ENCODE measurements around the gene ELL2.
"Not testable (repeated sequence)": the region's sequence is repeated elsewhere in the genome, so short reads cannot be mapped to it uniquely, and the experiment has no call there.

The ELL2 gene

DNA sequence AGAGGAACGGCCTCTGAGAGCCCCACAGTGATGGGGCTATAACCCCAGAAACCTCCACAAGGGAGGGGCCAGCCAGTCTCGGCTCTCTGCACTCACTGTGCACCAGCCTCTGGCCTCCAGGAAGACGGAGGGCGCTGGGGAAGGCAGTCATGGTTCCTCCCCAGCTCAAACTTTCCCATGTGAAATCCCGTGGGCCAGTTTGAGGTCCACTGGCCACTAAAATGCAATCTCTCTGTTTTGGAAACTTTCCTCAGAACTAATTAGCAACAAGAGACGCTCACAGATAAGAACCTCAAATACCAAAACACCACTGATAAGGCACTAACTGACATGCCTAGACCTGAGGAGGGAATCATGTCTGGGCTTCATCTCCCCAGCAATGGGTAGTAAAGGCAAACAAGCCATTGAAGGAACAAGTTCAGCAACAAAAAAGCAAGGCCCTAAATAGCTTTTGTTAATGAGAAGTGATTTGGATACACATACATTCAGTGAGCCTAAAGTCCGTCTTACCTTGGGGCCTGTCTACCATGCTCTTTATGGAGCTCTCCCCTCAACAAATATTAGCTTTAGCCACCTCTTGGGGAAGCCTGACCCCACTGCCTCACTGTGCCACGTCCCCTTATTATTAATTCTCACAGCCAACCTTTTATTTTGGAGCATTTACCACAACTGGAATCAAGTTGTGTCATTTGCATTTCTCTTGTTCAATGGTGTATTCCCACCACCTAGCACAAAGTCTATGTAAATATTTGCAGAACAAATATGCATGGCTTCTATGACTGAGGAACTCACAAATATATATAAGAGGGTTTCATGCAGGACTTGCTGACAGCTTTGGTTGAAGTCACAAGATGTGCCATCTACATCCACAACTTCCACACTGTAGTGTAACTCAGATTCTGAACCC lies 83.0 kb downstream of the ELL2 start:
- H3K9me3 Mint-ChIP-seq: no peaks in the 10 kb centered on the region
- no peaks in the 10 kb centered on the region for H3K27me3 Mint-ChIP-seq
- H3K4me3 Mint-ChIP-seq: no peak overlapping the region
- no peaks in the 10 kb centered on the region for H3K36me3 Mint-ChIP-seq
- no peak overlapping the region for H3K27ac Mint-ChIP-seq
- no peaks in the 10 kb centered on the region for H3K4me1 Mint-ChIP-seq

DNA sequence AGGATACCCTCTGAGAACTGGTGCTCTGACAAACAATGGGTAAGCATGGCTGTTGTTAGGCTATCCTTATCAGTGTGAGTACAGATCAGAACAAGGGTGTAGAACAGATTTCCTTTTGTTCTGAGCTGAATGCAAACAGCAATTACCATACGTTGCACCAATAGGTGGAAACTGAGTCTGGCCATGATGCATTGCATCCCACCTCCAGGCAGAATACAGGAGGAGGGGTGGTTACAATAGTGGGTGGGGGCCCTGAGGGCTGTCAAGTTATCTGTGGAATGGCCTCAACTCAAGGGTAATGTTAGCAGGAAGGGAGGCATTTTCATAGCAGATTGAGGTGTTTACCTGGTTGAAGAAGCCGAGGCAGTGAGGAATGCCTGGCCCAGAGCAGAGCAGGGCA lies 84.9 kb downstream of the ELL2 start:
- H3K36me3 Mint-ChIP-seq: no peaks in the 10 kb centered on the region
- no peaks in the 10 kb centered on the region for H3K27me3 Mint-ChIP-seq
- H3K27ac Mint-ChIP-seq: no peak overlapping the region
- peaks cover 6% of the 10 kb centered on the region for H3K4me1 Mint-ChIP-seq
- H3K4me3 Mint-ChIP-seq: no peak overlapping the region
- H3K9me3 Mint-ChIP-seq: no peaks in the 10 kb centered on the region

DNA sequence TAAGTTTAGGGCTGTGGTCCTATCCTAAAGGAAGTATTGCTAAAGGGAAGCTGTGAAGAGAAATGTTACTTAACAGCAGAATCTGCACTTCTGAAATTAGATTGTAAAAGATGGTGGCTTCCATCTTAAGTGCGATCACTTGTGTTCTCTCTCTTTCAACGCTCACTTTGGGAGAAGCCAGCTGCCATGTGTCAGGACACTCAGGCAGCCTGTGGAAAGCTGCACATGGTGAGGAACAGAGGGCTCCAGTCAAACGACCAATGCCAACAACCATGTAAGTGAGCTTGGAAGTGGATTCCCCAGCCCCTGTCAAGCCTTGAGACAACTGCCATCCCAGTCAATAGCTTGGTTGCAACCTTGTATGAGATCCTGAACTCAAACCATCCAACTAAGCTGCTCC lies 87.4 kb downstream of the ELL2 start:
- no peaks in the 10 kb centered on the region for H3K27me3 Mint-ChIP-seq
- no peaks in the 10 kb centered on the region for H3K36me3 Mint-ChIP-seq
- H3K4me3 Mint-ChIP-seq: no peak overlapping the region

DNA sequence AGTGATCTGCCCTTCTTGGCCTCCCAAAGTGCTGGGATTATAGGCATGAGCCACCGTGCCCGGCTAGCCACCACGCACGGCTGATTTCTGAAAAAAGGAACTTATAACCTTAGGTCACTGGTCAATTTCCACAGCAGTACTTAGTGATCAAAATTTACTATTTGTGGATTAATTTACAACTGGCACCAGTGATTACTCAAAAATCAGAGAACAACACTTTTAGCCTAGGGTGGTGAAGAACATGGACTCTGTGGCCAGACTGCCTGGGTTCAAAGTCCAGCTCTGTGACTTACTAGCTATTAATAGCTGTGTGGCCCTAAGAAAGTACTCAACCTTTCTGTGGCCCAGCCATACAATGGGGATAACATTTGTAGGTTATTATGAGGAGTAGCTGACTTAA lies 88.3 kb downstream of the ELL2 start:
- H3K4me1 Mint-ChIP-seq: peaks cover 37% of the 10 kb centered on the region
- H3K4me3 Mint-ChIP-seq: no peak overlapping the region
- no peaks in the 10 kb centered on the region for H3K36me3 Mint-ChIP-seq
- H3K9me3 Mint-ChIP-seq: no peaks in the 10 kb centered on the region
- H3K27me3 Mint-ChIP-seq: no peaks in the 10 kb centered on the region
- peak overlapping the region; percentile 57 for H3K27ac Mint-ChIP-seq

More for the DNA sequence above, 87.4 kb downstream of the ELL2 start:
- no peak overlapping the region for H3K27ac Mint-ChIP-seq
- peaks cover 28% of the 10 kb centered on the region for H3K4me1 Mint-ChIP-seq
- no peaks in the 10 kb centered on the region for H3K9me3 Mint-ChIP-seq

DNA sequence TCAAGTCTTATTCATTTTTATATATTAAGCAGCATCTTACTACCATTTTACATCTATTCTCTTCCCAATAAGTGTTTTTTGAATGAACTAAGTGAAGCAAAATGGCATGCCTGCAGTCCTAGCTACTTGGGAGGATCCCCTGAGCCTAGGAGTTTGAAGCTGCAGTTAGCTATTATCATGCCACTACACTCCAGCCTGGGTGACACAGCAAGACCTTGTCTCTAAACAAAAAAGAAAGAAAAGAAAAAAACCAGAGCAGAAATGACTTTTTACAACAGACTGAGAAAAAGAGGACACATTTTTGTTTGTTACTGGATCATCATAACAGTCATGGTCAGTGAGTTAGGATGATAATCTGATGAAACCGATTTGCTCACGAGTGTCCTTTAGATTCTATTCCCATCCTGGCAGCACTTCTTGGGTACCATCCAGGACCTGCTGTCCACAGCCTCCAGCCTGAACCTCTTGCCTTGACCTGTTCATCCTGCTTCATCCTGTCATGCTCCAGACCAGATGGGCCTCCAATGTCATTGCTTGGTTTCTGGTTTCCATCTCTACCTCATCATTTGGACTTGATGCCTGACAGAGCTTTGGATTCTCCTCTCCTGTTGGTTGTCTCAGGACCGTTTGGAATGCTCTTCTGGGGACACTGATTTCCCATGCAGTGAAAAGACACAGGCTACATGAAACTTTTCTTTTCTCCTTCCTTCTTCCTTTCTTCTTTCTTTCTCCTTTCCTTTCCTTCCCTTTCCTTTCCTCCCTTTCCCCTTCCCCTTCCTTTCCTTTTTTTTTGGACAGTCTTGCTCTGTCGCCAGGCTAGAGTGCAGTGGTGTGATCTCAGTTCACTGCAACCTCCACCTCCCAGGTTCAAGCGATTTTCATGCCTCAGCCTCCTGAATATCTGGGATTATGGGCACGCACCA lies 89.0 kb downstream of the ELL2 start:
- H3K4me3 Mint-ChIP-seq: no peak overlapping the region
- no peaks in the 10 kb centered on the region for H3K27me3 Mint-ChIP-seq
- H3K9me3 Mint-ChIP-seq: no peaks in the 10 kb centered on the region
- peaks cover 42% of the 10 kb centered on the region for H3K4me1 Mint-ChIP-seq
- H3K36me3 Mint-ChIP-seq: peaks cover 1% of the 10 kb centered on the region
- H3K27ac Mint-ChIP-seq: peak overlapping the region; percentile 20

DNA sequence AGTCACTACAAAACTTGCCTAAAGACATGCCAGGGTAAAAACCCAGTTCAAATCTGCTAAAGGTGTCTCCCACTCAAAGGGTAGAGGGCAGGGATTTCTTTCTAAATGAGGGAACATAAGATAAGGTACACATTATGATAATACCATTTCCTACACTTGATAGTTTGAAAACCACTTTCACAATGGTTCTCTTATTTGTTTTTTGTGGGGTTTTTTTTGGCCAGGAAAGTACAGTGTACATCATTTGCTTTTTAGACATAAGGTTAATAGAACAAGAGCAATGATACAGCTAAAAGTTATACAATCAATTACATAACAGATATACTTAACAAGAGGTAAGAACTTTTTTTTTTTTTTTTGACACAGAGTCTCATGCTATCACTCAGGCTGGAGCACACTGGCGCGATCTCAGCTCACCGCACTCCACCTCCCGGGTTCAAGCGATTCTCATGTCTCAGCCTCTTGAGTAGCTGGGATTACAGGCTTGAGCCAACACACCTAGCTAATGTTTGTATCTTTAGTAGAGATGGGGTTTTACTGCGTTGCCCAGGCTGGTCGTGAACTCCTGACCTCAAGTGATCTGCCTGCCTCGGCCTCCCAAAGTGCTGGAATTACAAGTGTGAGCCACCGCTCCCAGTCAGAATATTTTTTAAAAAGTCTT lies 90.4 kb downstream of the ELL2 start:
- H3K36me3 Mint-ChIP-seq: peaks cover 1% of the 10 kb centered on the region
- H3K27ac Mint-ChIP-seq: peak overlapping the region; percentile 95
- H3K27me3 Mint-ChIP-seq: no peaks in the 10 kb centered on the region
- H3K4me1 Mint-ChIP-seq: peaks cover 55% of the 10 kb centered on the region
- peak overlapping the region; percentile 51 for H3K4me3 Mint-ChIP-seq
- no peaks in the 10 kb centered on the region for H3K9me3 Mint-ChIP-seq

DNA sequence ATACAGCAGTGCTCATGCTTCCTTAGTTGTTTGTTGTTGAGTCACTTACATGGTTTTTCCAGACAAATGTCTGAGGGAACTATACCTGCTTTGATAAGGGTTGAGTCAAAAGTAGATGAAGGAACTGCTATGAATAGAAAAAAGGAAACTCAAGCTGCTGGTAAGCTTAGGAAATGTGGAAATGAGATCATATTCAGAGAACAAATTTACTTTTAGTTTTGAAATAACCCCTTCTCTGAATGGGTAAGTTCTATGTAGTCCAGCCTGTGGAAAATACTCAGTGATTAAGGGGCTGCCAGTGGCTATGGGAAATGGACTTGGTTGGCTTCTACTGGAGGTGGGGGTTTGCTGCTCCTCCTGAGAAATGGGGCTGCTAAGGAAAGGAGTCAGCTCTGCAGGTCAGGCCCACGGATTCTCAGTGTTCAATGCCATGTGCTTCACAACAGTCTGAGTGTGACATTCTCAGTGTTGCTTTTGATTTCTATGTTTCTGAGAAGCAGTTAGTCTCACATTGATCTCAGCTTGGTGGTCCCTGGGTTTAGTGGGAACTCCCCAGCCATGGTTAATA lies 91.5 kb downstream of the ELL2 start:
- Mint-ChIP-seq H3K4me1 (peaks cover 63% of the 10 kb centered on the region), H3K27ac (peak overlapping the region; percentile 95), H3K36me3 (peaks cover 1% of the 10 kb centered on the region)

DNA sequence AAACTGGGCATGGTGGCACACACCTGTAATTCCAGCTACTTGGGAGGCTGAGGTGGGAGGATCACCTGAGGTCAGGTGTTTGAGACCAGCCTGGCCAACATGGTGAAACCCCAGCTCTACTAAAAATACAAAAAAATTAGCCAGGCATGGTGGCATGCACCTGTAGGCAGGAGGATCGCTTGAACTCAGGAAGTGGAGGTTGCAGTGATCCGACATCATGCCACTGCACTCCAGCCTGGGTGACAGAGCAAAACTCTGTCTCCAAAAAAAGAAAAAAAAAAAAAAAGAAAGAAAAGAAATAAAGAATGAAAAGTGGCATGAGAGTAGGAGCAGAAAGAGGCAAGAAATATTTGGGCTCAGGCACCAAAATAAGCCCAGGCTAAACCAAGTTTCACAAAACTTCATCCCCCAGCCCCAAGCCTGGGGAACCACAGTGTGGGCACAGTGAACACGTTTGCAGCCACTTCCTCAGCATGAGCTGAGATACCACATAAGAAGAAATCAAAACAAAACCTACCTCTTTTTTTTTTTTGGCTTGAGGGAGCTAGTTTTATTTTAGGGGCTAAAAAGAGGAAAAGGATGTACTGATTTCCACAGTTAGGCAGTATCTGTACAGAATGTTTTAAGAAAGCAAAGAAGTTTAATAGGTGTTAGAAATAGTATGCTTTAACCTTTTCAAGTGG lies 92.3 kb downstream of the ELL2 start:
- peak overlapping the region; percentile 95 for H3K27ac Mint-ChIP-seq
- H3K9me3 Mint-ChIP-seq, H3K27me3 Mint-ChIP-seq: not testable (repeated sequence)

More for the DNA sequence above, 91.5 kb downstream of the ELL2 start:
- Mint-ChIP-seq H3K9me3 (no peaks in the 10 kb centered on the region), H3K4me3 (peak overlapping the region; percentile 51), H3K27me3 (no peaks in the 10 kb centered on the region)

DNA sequence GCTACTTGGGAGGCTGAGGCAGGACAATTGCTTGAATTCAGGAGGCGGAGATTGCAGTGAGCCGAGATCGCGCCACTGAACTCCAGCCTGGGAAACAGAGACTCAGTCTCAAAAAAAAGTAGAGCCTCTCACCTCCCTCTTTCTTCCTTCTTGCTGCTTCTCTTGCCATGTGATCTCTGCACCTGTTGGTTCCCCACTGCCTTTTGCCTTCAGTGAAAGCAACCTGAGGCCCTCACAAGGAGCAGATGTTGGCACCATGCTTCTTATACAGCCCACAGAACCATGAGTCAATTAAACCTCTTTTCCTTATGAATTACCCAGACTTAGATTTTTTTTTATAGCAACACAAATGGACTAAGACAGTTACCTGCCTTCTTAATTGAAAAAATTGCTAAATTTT lies 93.5 kb downstream of the ELL2 start:
- Mint-ChIP-seq H3K36me3 (peaks cover 1% of the 10 kb centered on the region), H3K4me1 (peaks cover 66% of the 10 kb centered on the region), H3K27me3 (no peaks in the 10 kb centered on the region), H3K9me3 (no peaks in the 10 kb centered on the region), H3K27ac (peak overlapping the region; percentile 95), H3K4me3 (no peak overlapping the region)

More for the DNA sequence above, 92.3 kb downstream of the ELL2 start:
- Mint-ChIP-seq H3K4me1 (peaks cover 66% of the 10 kb centered on the region), H3K4me3 (peak overlapping the region; percentile 68)
- H3K36me3 Mint-ChIP-seq: not testable (repeated sequence)

DNA sequence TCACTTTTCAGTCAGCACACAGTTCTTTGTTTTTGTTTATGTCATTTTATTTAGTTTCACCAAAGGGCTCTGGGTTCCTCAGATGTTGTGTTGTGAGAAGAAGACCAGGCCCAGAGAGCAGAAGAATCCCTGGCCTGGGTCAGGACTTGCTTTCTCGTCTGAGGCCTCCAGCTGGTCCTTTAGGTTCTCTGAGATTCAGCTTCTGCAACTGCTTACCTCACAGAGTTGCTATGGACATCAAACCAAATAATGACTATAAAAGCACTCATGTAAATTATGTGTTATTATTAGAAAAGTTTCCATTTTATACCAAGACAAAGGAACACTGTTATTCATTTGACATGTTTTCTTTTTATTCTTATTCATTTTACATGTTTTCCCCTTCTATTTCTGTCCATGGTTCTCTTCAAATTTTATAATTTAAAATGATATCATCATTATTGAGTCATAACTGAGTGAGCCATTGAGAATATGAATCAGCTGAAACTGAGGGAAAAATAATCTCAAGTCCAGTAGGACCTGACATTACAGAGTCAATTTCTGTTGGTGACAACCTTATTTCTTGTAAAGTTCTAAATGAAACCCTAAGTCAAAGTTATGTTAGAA lies 95.1 kb downstream of the ELL2 start:
- no peaks in the 10 kb centered on the region for H3K27me3 Mint-ChIP-seq
- peaks cover 1% of the 10 kb centered on the region for H3K36me3 Mint-ChIP-seq
- no peaks in the 10 kb centered on the region for H3K9me3 Mint-ChIP-seq
- peaks cover 75% of the 10 kb centered on the region for H3K4me1 Mint-ChIP-seq
- H3K27ac Mint-ChIP-seq: peak overlapping the region; percentile 96
- peak overlapping the region; percentile 39 for H3K4me3 Mint-ChIP-seq

DNA sequence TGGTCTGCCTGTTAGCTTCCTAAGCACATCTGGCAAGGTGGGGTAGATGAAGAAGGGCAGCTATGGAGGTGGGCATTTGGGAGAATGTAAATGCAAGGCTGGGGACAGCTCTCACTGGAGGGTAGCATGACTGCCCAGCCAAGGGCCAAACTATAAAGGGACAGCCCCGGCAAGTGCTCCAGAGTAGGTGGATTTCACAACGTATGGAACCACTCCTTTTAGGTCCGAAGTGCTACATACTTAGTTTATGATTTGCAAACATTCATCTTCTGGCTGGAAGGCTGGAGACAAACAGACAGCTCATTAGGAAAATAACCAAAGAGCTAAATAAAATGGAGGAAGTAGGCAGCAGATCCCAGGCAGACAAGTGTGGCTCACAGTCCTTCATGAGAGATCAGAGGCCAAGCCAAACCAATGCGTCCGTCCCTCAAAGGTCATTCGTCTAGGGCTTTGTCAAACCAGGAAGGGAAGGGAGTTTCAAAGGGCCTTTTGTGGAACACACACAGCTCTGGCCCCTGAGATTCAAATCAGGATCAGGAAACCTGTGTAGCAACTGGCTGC lies 96.6 kb downstream of the ELL2 start:
- H3K36me3 Mint-ChIP-seq: peaks cover 1% of the 10 kb centered on the region
- no peak overlapping the region for H3K4me3 Mint-ChIP-seq
- peaks cover 75% of the 10 kb centered on the region for H3K4me1 Mint-ChIP-seq
- H3K27ac Mint-ChIP-seq: peak overlapping the region; percentile 85
- H3K27me3 Mint-ChIP-seq: no peaks in the 10 kb centered on the region
- H3K9me3 Mint-ChIP-seq: no peaks in the 10 kb centered on the region

DNA sequence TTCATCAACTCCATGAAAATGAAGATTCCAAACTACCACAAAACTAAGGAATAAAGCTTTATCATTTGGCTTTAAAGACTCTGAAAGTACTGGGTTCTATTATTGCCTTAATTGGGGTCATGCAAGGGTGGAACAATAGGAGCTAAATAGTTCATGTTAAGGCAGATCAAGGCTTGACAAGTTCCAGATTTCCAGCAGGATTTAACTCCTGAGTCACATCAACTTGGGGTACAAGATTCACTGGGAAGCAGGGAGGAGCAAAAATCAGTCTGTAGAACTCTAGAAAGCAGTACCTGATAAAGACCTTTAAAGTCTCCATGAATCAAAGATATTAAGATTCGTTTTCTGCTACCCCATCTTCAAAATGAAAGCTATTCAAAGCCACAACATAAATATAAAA lies 97.2 kb downstream of the ELL2 start:
- H3K36me3 Mint-ChIP-seq: peaks cover 1% of the 10 kb centered on the region
- peaks cover under 1% of the 10 kb centered on the region for H3K27me3 Mint-ChIP-seq
- no peak overlapping the region for H3K4me3 Mint-ChIP-seq
- no peaks in the 10 kb centered on the region for H3K9me3 Mint-ChIP-seq
- no peak overlapping the region for H3K27ac Mint-ChIP-seq
- H3K4me1 Mint-ChIP-seq: peaks cover 75% of the 10 kb centered on the region

DNA sequence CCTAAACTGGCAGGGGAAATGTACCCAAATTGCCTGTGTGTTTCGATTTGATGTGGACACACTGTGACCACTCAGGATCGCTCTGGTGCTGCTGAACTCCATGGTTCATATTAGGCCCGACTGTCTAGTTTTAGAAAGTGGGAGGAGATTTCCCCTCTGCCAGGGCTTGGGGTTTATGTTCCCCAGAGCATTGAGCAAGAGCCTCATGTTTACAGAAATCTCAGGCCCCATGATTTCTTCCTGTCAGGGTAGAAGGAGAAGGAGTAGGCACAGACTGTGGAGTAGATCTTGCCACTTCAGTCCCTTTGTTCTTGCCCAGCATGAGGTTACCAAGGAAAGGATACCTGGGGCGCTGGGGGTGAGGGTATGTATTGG lies 98.3 kb downstream of the ELL2 start:
- H3K36me3 Mint-ChIP-seq: peaks cover 1% of the 10 kb centered on the region
- H3K27ac Mint-ChIP-seq: no peak overlapping the region
- no peak overlapping the region for H3K4me3 Mint-ChIP-seq
- no peaks in the 10 kb centered on the region for H3K9me3 Mint-ChIP-seq
- H3K4me1 Mint-ChIP-seq: peaks cover 75% of the 10 kb centered on the region
- peaks cover 6% of the 10 kb centered on the region for H3K27me3 Mint-ChIP-seq

DNA sequence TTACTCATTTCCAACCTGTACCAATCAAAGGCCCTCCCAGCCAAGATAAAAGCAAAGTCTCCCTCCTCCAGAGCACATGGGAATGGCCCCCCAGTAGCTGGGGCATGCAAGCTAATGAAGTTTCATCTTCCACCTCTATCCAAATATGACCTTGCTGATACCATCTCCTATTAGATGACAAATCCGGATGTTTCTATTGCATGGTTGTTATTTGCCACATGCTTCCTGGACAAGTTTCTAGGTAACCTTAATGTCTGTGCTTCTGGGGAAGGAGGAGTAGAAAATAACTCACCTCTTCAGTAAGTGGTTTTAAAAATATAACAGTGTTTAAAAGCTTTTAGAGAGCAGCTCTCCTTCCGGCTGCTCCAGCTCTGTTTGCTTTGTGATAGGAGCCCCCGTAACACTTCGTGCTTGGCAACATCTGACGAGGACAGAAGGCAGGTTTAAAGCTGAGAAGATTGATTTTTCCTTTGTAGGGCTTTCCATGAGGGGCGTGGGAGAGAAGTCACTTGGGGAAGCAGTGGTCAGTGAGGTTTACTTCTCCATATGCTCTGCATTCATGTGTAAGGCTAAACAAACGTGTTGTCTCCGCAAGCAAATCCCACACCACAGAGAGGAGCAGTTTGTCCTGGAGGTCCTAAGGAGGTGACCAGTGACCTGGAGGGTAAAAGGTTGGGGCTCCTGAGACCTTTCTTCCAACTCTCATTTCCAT lies 98.8 kb downstream of the ELL2 start:
- Mint-ChIP-seq H3K4me1 (peaks cover 74% of the 10 kb centered on the region), H3K4me3 (no peak overlapping the region), H3K36me3 (no peaks in the 10 kb centered on the region), H3K27me3 (peaks cover 6% of the 10 kb centered on the region), H3K27ac (no peak overlapping the region), H3K9me3 (no peaks in the 10 kb centered on the region)
